RWPE2 (cell line): ENCODE data around the gene VSIG10L.

Source experiments
- ATAC-seq: fragments of 200-7000 bp; cut with Tn5 transposase; 3 replicates; pipeline ENCODE4 v1.9.1; 2021; ENCODE audit warnings: low read depth
- DNase-seq: peaks from one replicate; pipeline ENCODE4 v3.0.0-alpha.2; 2020; ENCODE audit warnings: low spot score
- H3K27ac ChIP-seq: fragments of 450-650 bp; 2 replicates; pipeline ENCODE4 v1.5.1; 2017; ENCODE audit warnings: mild to moderate bottlenecking; ENCODE audit not compliant: poor library complexity, severe bottlenecking
- H3K27me3 ChIP-seq: fragments of 250-450 bp; sonication (Bioruptor Pico); 2 replicates; pipeline ENCODE4 v1.5.1; 2021; ENCODE audit warnings: mild to moderate bottlenecking, moderate library complexity; ENCODE audit not compliant: insufficient read depth, poor library complexity, severe bottlenecking
- H3K36me3 ChIP-seq: fragments of 250-450 bp; sonication (Bioruptor Pico); 2 replicates; pipeline ENCODE4 v1.5.1; 2020; ENCODE audit warnings: low read depth, mild to moderate bottlenecking, moderate library complexity
- H3K4me1 ChIP-seq: fragments of 250-450 bp; sonication (Bioruptor Pico); 2 replicates; pipeline ENCODE4 v1.5.1; 2021; ENCODE audit warnings: mild to moderate bottlenecking, moderate library complexity; ENCODE audit not compliant: insufficient read depth, poor library complexity, severe bottlenecking
- H3K4me3 ChIP-seq: fragments of 250-450 bp; sonication (Bioruptor Pico); 2 replicates; pipeline ENCODE4 v1.5.1; 2021; ENCODE audit warnings: mild to moderate bottlenecking, moderate library complexity; ENCODE audit not compliant: severe bottlenecking
- H3K9me3 ChIP-seq: fragments of 250-450 bp; sonication (Bioruptor Pico); 2 replicates; pipeline ENCODE4 v1.5.1; 2021; ENCODE audit warnings: mild to moderate bottlenecking, moderate library complexity; ENCODE audit not compliant: severe bottlenecking
- TF ChIP-seq, protein P1 (sequence below): fragments of 450-650 bp; IDR thresholded peaks from one replicate; pipeline ENCODE4 v1.5.1; 2017; ENCODE audit warnings: mild to moderate bottlenecking, moderate library complexity; ENCODE audit not compliant: poor library complexity, severe bottlenecking

Gene VSIG10L

DNA sequence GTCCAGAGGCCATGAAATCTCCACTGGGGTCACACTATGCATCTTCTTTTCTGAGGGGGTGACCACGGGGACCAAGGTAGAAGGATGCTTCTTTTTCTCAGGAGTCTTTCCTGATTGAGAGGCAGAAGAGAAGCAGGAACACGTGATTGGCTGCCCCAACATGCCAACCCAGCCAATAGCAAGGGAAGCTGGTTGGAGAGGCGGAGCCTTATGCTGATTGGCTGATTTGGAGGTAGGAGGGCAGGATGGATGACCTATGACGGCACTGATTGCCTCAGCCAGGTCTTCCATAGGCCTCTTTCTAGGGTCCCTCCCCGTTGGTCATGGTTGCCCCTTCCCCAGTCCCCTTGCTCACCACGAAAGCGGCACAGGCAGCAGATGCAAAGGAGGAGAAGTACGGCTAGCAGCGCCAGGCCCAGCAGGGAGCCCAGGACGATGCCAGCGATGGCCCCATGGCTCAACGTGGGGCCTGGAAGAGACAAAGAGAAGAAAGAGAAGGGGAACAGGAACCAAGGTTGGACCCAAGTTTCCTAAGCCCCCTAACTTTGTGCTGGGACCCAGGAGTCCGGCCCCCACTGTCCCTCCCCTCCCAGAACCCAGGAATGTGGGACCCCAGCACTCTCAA, 8.0 kb downstream of the VSIG10L start:
- TF ChIP-seq, protein P1, sequence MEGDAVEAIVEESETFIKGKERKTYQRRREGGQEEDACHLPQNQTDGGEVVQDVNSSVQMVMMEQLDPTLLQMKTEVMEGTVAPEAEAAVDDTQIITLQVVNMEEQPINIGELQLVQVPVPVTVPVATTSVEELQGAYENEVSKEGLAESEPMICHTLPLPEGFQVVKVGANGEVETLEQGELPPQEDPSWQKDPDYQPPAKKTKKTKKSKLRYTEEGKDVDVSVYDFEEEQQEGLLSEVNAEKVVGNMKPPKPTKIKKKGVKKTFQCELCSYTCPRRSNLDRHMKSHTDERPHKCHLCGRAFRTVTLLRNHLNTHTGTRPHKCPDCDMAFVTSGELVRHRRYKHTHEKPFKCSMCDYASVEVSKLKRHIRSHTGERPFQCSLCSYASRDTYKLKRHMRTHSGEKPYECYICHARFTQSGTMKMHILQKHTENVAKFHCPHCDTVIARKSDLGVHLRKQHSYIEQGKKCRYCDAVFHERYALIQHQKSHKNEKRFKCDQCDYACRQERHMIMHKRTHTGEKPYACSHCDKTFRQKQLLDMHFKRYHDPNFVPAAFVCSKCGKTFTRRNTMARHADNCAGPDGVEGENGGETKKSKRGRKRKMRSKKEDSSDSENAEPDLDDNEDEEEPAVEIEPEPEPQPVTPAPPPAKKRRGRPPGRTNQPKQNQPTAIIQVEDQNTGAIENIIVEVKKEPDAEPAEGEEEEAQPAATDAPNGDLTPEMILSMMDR, result no peak
- Histone ChIP-seq H3K36me3 (no peaks in the 10 kb centered on the region), H3K27me3 (no peaks in the 10 kb centered on the region), H3K9me3 (no peaks in the 10 kb centered on the region), H3K4me1 (no peaks in the 10 kb centered on the region), H3K27ac (no peak overlapping the region), H3K4me3 (no peak overlapping the region)
- no peak for ATAC-seq
- no peak for DNase-seq

DNA sequence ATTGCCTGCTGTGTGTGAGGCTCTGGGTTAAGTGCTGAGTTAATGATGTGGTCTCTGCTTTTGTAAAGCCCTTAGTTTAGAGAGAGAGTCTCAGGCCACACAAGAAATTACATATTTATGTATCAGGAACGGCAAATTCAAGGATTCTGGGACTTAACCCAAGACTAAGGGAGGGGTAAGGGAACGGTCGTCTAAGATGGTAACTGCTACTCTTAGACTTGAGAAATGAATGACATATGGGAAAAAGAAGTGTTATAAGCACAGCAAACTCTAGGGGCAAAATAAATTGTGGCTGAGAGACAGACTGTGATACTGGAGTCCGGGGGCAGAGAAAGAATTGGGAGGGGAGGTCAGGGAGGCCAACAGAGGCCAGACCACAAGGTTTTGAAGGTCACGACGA, 10.2 kb downstream of the VSIG10L start:
- Histone ChIP-seq H3K36me3 (no peaks in the 10 kb centered on the region), H3K9me3 (no peaks in the 10 kb centered on the region), H3K4me3 (no peak overlapping the region), H3K4me1 (peaks cover 2% of the 10 kb centered on the region), H3K27ac (no peak overlapping the region), H3K27me3 (peaks cover 8% of the 10 kb centered on the region)
- no peak for DNase-seq
- no peak for ATAC-seq
- TF ChIP-seq, protein P1, result no peak

DNA sequence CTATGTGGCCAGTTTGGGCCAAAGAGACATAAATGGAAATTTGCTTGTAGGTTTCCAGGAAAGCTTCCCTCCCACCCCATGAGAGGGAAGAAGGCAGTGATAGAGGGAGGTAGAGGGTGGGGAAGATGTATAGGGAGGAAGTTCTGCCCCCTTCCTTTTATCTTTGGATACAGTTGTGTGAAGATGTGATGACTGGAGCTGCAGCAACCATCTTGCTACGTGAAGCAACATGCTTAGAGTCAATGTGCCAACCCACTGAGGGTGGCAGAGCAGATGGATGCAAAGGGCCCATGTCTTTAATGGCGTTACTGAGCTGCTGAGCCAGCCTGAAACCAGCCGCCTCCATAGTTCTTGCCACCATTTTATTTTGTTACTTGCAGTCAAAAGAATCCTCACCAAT, 10.7 kb downstream of the VSIG10L start:
- no peak overlapping the region for H3K4me3 ChIP-seq
- TF ChIP-seq, protein P1, result no peak
- H3K4me1 ChIP-seq, result peaks cover 2% of the 10 kb centered on the region
- peaks cover 8% of the 10 kb centered on the region for H3K27me3 ChIP-seq
- DNase-seq (no peak), ATAC-seq (no peak)
- no peaks in the 10 kb centered on the region for H3K36me3 ChIP-seq
- H3K9me3 ChIP-seq, result no peaks in the 10 kb centered on the region
- H3K27ac ChIP-seq, result no peak overlapping the region

DNA sequence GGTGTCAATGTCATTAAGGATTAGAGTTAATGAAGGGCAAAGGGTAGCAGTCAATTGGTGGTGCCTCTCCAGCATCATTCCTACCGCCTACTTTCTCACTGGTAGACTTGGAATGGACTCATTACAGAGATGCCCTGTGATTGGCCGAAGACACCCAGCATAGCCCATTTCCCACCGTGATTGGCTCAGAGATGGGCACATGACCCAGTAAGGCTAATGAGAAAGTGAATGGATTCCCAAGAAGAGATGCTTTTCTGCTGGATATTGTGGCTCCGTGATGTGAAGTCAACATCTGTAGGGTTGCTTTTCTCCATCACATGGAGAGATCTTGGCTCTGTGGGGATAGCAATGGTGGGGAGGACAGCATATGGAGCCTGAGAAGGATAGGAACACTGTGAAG, 11.6 kb downstream of the VSIG10L start:
- ATAC-seq, result no peak
- Histone ChIP-seq H3K4me1 (peaks cover 2% of the 10 kb centered on the region), H3K4me3 (no peak overlapping the region), H3K36me3 (no peaks in the 10 kb centered on the region), H3K9me3 (no peaks in the 10 kb centered on the region), H3K27me3 (peaks cover 8% of the 10 kb centered on the region), H3K27ac (no peak overlapping the region)
- no peak for DNase-seq
- TF ChIP-seq, protein P1, result no peak

DNA sequence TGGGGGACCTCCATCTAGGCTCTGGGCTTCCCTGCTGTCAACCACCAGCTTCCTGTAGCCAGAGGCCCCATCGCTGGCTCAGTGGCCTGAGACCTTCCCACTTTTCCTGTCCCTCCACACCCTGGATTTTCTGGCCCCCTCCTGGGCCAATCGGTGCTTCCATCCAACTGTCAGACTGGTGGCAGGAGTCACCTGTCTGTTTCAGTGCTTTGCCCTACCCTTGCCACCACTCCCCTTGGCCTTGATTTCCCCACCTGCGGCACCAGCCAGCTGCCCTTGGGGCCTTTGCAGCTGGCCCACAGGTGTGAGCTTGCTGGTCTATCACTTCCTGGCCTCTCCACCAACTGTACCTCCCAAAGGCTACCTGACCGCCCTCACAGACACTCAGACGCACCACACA, 12.5 kb downstream of the VSIG10L start:
- no peak for ATAC-seq
- no peak overlapping the region for H3K4me3 ChIP-seq
- H3K36me3 ChIP-seq, result no peaks in the 10 kb centered on the region
- no peaks in the 10 kb centered on the region for H3K9me3 ChIP-seq
- peaks cover 8% of the 10 kb centered on the region for H3K27me3 ChIP-seq
- TF ChIP-seq, protein P1, result no peak
- DNase-seq, result no peak
- peaks cover 2% of the 10 kb centered on the region for H3K4me1 ChIP-seq
- no peak overlapping the region for H3K27ac ChIP-seq
